HG03103 (cell line): ENCODE measurements around the gene TMEM263.

Experiments
- ATAC-seq: cut with Tn5 transposase; IDR thresholded peaks from one replicate; pipeline ENCODE4 v1.9.1; 2021; ENCODE audit warnings: low read depth; ENCODE audit not compliant: unreplicated experiment

TMEM263 gene

DNA sequence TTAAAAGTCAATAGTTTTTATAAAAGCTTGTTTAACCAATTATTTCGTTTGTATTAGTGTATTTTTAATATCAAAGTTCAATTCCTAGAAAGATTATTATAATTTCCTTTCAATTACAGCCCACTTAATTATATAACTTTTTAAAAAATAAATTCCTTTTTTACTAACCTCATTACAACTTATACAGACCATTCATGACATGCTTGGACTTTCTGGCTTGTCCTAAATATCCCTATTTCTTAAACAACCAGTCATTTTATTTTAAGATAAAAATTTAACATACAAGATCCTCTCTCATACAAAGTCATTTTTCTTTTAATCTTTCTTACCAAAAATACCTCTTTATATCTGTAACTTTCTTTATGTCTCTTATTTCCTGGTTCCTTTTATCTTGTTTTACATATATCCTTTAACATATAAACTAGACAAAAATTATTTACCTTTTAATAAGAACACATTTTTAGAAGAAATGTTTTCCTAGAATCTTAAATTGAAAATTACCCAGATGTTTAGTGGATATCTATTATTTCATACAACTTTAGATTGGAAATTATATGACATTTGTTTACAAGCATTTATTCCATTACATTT is 10.4 kb upstream of the TMEM263 start:
- ATAC-seq: no peak

DNA sequence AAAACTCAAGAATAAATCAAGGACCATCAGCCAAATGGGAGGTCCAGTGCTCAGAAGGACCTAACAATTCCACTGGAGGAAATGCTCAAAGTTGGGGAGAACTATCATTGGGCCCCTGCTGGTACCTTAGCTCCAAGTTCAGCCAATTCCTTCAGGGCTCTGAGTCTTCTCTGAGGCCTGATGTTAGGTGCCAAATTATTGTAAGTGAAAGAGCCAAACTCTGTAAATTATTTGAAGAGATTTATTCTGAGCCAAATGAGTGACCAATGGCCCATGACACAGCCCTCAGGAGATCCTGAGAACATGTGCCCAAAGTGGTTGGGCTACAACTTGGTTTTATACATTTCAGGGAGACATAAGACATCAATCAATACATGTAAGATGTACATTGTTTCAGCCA is 8.2 kb upstream of the TMEM263 start:
- ATAC-seq: no peak

DNA sequence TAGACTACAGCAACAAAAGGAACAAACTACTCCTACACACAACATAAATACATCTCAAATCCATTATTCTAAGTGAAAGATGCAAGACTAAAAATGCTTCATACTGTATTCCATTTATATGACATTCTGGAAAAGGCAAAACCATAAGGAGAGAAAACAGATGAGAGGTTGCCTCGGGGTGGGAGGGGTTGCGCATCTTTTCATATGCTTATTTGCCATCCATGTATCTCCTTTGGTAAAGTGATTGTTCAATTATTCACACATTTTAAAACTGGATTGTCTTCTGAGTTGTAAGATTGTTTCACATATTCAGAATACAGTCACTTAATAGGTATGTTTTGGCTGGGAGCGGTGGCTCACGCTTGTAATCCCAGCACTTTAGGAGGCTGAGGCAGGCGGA is 5.1 kb upstream of the TMEM263 start:
- ATAC-seq: no peak

DNA sequence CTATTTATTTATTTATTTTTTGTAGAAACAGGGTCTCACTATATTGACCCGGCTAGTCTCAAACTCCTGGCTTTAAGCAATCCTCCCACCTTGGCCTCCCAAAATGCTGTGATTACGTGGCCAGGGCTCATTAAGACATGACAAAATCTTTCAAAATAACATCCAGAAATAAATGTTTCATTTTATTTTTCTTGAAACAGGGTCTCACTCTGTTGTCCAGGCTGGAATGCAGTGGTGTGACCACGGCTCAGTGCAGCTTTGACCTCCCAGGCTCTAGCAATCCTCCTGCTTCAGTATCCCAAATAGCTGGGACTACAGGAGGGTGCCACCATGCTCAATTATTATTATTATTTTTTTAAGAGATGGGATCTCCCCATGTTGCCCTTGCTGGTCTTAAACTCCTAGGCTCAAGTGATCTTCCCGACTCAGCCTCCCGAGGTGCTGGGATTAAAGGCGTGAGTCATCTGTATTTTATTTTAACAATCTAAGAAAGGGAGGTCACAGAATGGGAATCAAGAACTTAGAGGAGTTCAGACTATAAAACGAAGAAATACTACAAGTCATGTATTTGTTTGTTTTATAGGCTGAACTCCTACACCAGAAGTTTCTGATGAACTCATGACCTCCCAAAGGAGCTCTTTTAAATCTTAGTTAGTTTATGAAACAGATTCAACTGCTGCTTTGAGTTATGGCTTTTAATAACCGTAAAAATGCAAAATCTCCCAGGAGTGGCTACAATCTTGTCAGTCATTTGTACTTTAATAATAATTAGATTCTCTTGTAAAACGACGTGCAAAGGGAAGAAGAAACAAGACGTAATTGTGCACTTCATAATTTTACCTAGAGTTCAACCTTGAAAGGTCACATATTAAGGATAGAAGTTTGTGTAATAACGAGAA is 2.1 kb upstream of the TMEM263 start:
- no peak for ATAC-seq

DNA sequence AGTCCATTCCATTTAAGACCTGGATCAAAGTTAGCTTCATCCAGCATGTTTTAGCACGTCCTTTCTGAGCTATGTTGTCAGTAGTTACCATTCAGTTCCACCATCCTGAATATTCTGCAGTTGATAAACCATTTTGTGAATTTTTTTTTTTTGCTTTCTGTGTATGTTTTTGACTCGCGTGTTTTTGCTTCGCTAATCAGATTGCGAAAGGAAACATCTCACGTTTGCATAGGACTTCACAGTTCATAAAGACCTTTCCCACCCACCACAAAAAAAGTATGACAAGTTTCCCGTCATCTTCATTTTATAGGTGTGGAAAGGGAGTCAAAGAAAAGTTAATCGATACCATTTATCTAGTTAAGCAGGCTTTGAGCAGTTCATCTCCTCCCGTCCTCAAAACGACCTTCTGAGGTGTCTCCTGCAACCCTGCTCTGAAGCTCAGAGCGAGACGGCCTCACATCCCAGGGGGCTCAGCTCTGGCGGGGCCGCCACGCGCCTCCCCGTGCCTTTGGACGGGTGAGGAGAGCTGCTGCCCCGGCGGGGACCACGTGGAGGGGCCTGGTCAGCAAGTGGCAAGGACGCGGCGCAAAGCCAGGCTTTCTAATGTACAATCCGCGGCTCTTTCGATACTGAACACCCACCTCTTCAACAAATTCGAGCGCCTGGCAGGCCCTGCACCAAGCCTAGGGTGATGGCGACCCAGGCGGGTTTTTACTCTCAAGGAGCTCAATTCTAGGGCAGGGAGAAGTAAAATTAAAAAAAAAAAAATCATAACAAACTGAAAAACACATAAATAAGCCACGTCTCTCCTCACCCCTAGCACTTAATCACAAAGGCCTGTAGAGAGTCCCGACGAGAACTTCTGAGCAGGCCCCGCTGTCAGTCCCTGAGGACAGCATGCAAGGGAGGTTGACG is 988 bp upstream of the TMEM263 start:
- ATAC-seq: no peak

DNA sequence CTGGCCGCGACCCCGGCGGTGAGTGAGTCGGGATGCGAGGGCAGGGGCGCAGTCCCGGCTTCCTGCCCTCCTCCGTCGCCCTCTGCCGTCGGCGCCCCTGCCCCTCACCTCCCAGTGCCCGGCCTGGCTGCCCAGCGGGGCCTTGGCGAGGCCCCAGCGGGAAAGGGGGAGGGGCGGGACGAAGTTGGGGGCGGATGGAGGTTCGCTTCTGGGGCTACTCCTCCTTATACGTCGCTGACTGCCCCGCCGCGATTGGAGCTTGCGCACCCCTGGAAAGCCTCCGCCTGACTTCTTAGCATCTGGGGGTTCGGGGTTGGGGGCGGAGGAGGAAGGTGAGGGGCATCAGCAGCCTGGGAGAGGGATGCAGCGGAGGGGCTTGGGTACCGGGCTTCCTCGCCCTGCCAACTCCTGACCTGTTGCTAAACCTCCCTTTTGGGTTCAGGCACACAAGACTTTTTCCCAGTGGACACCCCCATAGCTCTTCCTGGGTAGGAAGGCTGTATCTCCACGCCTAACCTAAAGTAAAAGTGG is 406 bp downstream of the TMEM263 start:
- peak; percentile 26 for ATAC-seq

DNA sequence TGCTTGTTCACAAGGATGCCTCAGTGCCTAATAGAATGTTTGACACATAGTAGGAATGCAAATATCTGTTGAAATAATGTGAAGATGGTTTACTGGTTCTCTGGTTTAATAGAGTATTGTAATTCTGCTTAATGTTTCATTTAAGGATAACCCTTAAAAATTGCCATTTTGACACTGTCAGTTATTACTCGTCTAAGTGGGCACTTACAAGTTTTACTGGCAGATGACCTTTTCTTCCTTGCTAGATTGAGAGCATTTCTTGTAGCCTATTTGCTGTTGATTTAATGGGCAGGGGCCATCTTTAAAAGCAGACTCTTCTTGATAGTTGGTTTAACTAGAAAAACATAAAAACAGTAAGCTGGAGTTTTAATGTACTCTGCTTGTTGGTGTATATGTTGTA is 1.9 kb downstream of the TMEM263 start:
- no peak for ATAC-seq

DNA sequence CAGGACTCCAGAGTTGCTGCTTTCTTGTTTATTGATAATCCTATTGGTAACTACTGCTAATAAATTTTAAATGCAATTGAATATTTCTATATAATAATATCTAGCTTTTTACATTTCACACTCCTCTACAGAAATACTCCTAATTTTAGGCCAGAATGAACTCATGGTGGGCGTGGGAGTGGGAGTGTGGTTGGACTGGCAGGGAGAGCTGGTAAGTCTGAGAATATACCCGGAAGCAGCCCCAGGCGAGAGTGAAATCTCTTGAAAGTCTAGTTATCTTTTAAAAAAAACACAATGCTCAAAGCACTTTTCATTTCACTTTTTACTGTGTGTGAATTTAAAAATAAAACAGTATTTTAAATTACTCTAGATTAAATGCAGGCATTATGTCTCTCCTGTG is 4.7 kb downstream of the TMEM263 start:
- no peak for ATAC-seq

DNA sequence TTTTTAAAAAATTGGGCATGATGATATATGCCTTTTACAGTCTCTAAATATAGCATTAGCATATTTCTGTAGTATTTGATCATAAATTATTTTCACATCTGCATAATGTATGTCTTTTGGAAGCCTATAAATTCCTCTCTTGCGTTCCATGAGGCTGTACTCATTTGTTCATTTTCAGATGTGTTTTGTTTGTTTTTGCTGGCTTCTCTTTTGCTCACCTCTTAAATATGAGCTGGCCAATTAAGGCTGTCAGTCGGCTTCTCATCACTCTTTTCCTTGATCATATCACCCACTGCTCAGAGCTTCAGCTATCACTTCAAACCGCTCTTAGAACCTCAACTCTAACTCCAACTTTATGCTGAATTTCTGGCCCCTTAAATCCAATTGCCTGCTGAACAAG is 6.6 kb downstream of the TMEM263 start:
- no peak for ATAC-seq

DNA sequence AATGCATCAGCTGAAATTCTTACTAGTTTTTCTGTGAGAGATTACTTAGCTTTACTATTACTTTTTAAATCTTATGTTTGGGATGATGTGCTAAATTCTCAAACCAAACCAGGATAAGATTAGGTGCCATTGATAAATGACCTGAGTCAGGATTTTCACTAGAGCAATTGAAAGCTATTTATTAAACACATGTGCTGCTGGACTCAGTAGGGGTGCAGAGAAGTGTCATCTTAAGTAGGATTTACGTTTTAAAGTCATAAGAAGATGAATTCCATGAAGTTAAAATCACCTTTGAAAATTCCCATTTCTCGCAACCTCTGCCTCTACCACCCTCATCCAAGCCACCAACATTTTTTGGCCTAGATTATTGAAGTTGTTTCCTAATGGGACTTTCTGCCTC is 8.8 kb downstream of the TMEM263 start:
- ATAC-seq: no peak

DNA sequence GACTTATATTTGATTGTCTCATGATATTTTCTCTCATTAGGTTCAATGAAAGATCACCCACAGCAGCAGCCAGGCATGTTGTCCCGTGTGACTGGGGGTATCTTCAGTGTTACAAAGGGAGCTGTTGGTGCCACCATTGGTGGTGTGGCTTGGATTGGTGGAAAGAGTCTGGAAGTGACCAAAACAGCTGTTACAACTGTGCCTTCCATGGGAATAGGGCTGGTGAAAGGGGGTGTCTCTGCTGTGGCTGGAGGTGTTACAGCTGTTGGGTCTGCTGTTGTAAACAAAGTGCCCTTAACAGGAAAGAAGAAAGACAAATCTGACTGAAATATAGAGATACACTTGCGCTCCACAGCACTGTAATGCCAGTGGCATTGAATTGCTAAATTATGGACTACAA is 15.4 kb downstream of the TMEM263 start:
- no peak for ATAC-seq

DNA sequence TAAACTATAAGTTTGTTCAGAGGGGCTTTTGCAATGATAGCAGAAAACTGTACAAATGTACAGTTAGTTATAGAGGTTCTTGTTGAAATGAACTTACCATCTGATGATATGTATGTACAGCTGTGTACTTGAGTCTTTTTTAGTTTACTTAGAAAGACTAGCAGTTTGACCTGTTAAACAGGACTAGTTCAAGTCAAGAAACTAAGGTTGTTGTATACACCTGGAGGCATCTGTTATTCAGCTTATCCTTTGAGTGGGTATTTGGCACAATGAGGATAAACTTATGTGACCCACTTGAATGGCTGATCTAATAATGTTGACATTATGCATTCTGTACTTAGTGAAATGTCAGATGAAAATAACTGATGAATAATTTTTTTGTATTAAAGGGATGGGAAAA is 17.8 kb downstream of the TMEM263 start:
- no peak for ATAC-seq

DNA sequence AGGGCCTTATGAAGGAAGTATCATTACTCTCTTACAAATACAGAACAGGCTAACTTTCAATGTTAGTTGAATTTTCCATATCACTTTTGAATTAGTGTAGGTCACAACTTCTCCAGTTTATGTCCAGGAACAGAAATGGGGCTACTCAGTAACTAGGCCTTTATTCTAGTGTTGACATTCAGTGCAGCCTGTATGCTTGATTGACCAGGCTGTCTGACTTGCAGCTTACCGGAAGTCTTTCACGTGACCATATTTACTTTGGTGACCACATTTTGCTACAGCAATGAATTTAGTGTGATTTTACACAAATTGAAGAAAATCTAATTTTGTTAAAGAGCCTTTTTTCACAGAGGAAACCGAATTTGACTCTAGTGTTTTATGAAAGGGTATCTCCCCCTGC is 18.8 kb downstream of the TMEM263 start:
- peak; percentile 65 for ATAC-seq

DNA sequence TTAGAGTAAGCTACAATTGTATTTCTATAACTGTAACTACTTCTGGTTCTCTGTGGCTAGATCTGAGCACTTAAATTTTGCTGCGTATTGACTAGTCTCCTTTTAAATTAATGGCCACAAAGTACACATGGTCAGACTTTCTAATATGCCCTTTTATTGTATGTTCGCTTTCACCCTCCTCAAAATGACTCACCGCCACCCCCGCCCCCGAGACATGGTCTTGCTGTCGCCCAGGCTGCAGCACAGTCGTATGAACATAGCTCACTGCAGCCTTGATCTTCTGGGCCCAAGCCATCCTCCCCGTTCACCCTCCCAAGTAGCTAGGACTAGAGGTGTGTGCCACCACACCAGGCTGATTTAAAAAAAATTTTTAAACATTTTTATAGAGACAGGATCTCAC is 19.4 kb downstream of the TMEM263 start:
- ATAC-seq: no peak

DNA sequence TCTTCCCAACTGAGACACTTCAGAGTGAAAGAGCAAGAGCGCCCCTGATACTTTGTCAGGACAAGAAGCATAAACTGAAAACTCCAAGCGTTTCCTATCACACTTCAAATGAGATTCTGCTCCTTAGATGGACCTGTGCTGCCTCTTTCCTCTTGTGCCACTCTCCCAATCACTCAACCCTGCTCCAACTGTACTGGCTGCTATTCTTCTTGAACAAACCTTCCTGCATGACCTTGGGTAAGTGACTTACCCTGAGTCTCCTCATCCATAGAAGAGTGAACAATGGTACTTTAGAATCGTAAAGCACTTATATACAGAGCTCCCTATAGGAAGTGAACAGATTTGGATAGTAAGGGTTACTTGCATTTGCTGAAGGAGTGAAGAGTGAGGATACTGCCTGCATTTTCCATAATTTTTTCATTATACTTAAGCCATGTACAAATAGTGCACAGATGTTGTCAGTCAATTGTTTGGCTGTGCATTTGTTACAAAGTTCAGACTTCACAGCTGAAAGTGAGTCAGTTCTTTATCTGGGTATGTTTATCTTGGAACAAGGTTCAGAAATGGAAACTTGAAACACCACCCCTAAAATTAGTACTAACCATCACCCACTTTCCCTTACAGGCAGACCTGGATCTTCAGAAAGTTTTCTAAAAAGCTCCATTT is 20.4 kb downstream of the TMEM263 start:
- ATAC-seq: no peak

DNA sequence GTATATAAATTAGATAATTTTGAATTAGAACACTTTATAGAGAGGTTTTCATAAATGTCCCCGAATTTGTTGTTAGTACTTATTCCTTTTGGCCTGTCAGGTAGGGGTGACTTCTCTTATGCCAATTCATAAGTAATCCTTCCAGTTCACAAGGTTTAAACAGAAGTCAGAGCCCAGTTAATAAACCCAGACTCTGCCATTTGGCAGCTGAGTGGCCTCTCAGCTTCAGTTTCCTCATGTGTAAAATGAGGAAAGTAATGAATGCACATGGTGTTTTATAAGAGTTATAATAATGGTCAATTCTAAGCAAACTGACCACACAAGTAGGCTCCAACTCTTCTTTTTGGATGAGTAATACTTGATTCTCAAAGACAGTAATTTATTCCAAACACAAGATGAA is 21.0 kb downstream of the TMEM263 start:
- no peak for ATAC-seq

DNA sequence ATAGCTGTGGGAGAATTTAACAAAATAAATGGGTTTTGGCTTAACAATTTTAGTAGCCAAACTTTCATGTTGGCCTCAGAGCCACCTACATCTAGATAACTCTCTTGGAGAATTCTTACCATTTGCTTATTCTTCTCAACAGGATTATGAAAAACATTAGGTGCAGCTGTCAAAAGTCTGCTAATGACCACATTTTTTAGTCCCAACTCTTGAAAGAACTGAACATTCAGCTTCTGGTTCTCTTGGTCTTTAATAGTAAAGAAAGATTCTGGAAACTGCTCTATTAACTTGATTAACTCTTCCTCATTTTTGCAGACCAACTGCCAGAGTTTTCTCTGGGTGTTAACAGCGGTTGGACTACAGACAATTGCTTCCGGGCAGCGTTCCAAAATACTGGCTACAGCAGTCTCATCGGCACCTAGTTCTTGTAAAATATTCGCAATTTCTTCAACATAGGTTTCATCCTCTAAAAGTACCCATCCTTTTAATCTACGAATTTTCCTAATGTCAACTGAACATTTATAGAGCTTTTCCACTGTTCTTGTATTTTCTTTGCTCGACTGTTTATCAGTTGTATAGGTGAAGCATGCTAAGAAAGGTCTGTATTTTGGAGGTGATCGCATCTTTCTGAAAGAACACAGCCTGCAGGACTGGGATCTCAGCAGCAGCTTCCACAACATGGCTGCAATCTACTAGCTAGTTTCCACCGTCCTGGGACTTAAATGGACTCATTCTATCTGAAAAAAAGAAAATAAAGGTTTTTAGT is 22.5 kb downstream of the TMEM263 start:
- ATAC-seq: no peak

DNA sequence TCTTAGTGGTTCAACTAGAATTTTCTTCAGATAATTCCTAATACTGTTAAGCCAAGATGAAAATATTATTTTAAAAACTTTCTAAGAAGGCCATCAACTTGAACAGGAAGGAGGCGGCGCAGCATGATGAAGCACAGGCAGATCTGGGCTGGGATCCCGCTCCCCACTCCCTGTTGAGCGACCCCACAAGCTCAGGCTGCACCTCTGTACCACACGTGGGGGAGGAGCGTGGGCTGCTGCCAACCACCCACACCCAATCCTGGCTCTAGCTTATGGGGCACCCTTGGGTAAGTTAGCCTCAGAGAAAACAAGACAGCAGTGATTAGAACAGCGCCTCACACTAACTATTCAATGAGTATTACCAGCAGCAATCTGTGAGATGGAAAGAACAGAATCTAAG is 25.2 kb downstream of the TMEM263 start:
- no peak for ATAC-seq

DNA sequence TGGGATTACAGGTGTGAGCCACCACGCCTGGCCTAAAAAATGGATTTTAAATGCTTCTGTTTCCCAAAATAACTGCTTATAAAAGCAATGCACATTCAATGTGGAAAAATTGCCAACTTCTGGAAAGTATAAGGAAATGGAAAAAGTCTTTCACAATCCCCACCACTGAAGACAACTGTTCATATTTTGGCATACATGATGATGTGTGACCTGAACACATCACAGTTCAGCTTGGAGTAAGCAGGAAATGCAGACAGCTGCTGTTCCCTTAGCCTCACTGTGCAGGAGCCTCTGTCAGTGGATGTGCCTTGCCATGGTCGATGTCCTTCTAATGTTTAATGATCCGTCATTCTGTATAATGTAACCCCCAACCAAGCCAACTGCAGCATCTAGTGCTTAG is 26.1 kb downstream of the TMEM263 start:
- ATAC-seq: no peak

DNA sequence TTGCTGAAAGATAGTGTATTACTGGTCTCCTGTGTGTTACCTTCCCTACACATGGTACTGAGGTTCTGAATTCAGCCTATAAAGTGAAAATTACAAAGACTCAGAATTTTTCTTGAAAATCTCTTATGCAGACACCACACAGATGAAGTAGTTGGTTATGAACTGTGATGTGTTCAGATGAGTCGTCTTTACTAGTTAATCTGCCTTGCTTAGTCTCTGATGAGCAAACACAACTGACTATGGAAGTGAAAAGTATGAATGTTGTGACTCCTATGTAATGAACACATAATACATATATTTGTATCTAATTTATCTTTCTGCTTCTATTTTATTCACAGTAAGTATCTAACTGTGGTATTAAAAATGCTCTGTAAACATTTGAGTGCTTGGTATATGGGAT is 26.5 kb downstream of the TMEM263 start:
- no peak for ATAC-seq
